Colon (tissue), 2 donors: ENCODE results near the gene PLXNA4.

Experiments
- FAIRE-seq: peaks from 2 replicates; lab custom pipeline; 2012; peaks lifted over from hg19 to GRCh38; lab: Jason Lieb, UNC
- donor health status: control.
- donor health status: control.

Gene PLXNA4

DNA sequence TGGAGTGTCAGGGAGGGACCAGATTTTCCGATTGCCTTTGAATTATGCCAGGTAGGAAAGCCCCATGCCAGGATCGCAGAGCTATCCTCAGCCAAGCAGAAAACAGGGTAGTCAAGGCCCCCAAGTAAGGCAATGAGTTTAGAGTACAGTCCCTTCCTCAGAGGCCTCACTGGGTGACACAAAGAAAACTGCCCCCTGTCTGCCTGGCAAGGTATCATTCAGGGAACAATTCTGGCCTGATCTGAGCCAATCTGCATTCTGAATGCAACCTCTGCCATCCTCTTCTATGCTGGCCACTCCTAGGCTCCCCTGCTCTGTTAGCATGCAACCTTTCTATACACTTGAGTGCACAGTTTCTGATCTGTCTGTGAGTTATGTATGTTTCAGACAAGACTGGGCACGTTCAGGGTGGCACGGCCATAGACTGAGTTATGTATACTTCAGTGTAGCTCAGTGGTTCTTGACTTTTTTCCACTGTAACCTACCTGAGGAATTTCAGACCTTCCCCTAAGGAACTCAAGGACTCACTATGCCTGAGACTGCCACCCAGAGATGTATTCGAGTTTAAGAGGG is 336.8 kb downstream of the PLXNA4 start:
- no peak for FAIRE-seq

DNA sequence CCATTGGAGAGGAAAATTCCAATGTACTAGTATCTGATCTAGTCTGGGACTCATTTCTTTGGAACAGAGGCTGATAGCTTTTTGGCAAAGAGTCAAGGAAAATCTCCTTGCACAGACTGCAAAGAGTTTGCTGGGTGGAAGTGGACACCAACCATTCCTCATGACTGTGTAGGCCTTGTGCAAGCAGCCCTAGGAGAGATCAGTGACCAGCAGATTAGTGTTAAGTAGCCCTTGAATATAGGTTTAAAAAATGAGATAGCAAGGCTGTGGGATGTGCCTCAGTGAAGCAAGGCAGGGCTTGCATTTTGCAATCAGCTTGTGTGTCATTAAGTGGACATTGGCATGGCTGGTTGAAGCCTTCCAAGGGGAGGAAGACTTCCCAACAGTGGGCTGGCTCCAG is 341.6 kb downstream of the PLXNA4 start:
- no peak for FAIRE-seq

DNA sequence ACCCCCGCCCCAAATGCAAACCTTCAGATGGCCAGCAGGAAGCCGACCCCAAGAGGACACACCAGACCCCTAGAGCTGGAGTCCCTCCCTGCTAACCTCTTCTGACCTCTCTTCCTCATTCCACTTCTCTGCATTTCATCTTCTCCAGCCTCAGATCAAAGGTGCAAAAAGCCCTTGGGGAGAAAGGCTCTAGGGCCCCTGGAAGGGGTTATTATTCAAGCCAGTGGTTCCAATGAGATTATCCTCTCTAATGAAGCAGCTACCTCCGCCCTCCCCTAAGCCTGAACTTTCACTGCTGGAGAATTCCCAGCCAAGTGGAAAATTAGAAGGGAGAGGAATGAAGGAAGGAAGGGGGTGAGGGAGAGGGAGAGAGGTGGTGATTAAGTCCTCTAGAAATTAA is 343.9 kb downstream of the PLXNA4 start:
- FAIRE-seq = no peak

DNA sequence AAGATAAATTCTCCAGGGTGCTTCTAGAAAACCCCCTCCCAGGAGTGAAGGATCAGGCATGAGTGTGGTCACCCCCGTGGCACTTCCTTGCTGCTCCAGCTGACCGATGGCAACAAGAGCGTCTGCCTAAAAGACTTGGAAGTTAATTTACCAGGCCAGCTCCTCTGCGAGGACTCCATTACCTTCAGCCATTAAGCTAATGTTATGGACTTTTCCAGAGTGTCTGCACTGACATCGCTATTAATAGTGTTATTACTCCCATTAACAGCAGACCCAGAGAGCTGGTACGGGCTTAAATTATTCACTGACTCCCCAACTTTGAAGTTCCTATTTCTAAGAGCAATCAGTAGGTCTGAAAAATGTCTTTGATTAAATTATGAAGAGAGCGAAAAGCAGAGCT is 345.8 kb downstream of the PLXNA4 start:
- FAIRE-seq = no peak

DNA sequence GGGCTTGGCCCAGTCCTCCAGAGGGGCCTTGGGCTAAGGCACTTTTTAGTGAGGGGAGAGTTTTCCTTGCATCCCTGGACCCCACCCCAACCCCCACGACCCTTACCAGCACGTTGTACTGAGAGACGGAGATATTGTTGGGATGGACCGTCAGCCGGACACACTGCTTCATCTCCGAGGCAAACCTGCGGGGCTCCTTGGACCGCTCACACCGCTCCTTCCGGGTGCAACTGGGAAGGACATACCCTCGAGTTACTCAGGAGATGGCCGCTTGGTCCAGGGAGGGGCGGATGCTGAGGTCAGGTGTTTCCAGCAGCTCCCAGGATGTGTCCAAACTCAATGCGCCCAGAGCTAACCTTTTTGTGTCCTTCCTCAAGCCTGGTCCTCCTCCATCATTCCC is 348.0 kb downstream of the PLXNA4 start:
- FAIRE-seq = no peak

DNA sequence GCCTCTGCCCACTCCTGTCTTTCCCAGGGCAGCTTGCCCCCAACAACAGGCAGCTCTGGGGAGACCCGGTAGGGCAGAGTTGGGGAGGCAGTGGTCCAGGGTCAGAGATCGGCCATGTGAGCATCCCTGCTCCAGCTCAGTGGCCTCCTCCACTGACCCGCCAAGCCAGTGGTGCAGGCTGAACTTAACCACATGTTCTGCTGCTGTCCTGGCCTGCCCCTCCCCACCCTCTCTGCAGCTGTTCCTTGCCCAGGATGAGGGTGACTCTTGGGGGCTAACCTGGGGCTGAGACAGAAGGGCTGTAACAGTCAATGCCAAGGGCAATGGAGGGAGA is 349.3 kb downstream of the PLXNA4 start:
- FAIRE-seq = no peak

DNA sequence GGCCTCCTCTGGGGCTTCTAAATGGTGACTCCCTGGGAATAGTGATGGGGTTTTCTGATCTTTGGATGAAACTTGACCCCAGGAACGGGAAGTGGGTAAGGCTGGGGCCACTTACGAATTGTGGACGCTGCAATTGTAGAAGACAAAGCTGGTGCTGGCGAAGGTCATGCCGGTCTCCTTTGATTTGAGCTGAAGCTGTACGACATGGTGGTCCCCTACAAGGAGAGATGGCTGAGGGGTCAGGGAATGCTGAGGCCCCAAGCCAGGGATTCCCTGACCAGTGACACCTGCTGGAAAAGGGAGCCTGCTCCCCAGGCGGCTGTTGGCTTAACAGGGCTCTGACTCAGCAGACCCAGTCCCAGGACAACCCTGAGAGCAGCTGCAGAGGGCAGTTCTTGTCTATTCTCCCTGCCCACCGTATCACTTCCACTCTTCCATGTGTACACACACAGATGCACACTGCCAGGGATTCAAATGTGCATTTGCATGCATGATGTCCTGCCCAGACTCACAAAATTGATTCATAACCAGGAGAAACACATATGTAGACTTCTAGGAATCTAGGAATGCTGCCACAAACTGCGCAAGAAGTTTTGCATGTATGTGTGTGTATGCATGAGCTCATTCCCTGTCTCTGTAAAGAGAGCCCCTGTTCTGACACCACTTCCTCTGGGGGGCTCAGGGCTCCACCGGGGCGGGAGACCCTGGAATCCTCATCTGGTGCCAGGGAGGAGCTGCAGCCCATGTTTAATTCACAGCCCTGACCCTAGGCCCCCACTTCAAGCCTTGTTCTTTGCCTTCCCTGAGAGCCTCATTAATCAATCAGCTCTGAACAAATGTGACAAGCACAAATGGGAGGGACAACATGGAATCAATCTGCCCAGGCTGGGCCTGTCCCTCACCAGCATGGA is 350.0 kb downstream of the PLXNA4 start:
- no peak for FAIRE-seq

DNA sequence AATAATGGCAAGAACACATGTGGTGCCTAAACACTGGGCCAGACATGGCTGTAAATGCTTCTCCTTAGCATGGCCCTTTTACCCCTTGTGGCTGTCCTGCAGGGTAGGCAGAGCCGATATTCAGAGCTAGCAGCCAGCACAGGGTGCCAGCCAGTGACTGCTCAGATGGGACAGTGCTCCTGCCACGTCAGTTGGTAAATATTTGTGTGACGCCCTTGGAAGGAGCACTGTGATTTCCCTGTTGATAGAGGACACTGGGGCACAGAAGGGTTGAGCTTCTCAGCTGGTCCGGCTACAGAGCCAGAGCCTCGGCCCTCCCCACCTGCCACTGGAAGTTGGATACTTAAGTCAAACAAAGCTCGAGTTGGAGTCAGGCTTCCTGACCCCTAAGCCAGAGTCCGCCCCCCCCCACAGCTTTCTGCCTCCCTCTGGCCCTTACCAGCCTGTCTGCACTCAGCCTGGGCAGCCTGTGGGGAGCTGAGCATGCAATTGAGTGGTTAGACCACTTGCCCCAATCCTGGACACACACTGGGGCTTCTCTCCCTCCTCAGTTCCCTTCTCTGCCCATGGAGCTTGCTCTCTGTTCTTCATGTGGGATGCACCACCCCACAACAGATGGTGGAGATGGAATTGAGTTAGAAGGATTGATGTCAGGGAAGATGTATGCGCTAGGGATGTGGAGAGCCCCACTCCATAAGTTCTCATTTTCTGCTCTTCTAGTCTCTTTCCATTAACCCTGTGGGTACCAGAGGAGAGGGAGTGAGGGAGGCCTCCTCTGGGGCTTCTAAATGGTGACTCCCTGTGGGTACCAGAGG is 350.8 kb downstream of the PLXNA4 start:
- no peak for FAIRE-seq

DNA sequence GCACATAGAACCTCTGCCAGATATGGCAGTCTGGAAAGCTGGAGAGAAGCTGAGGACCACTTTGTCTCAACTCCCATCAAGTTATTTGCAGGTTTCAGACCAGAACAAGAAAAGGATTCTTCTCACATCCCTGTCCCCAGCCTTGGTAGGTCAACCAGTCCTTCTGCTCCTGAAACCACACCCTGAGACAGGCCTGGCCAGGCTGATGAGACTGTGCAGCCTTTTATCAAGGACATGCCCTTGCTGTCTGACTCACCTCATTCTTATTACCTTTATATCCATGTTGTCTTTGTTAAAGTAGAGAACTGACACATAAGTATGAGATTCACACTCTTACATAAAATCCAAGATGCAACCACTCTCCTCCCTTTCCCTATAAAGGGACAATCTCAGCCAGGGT is 354.9 kb downstream of the PLXNA4 start:
- no peak for FAIRE-seq

DNA sequence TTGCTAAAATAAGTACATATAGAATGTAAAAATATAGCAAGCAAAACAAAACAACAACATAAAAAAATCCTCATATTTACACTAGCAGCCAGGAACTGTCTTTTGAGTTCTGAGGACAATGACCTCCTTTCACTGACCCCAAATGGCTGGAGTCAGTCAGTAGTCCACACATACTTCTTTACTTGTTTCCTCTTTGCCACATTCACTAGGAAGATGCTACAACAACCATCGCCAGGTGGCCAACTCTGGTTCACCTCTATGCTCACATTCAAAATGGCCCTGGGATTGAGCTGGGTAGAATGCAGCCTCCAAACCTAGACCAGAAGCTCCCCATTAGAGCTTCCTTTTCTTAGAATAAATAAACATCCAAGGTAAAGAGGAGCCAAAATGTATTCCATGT is 356.2 kb downstream of the PLXNA4 start:
- FAIRE-seq = no peak

DNA sequence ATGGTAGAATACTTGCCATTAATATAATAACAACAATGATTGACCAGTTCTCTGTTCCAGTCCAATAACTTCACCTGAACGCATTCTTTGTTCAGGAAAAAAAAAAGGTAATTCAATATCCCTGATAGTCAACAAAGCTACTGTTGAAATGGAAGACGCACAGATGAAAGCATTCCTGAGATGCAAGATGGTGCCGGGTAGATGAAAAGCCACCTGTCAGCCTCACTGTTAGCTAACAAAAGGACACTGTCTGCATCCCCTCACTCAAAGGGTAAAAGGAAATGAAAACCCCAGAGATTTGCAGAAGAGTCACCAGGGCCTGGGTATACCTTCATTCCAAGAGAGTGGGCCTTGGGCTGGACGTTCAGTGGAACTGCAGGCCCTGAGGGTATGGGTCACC is 357.4 kb downstream of the PLXNA4 start:
- no peak for FAIRE-seq

DNA sequence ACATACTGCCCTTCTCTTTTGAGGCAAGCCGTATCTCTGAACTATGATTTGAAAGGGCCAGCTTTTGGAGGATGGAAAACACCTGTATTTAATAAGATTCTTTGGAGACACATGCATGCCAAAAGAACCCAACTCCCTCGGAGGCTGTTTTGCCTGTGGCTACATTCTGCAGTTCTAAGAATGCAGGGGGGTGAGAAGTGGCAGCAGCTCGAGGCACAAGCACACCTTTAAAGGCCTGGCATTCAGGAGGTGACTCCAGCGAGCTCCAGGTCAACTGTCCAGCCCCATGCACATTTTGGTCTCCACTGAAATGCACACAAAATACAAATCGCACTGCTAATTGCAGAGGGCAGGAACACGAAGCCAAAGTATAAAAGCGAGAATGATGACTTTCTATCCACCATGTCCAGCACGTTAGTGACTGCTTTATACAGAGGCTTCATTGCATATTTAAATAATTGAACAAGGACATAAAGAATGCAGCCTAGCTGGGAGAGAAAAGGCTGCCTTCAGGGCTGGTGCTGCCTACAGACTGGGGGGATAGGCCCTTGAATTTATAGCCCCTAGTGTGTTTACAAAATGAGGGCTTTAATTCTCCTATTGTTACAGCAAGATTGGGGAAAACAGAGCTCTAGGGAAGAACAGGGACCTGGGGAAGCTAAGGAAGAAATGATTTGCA is 359.3 kb downstream of the PLXNA4 start:
- FAIRE-seq = no peak

DNA sequence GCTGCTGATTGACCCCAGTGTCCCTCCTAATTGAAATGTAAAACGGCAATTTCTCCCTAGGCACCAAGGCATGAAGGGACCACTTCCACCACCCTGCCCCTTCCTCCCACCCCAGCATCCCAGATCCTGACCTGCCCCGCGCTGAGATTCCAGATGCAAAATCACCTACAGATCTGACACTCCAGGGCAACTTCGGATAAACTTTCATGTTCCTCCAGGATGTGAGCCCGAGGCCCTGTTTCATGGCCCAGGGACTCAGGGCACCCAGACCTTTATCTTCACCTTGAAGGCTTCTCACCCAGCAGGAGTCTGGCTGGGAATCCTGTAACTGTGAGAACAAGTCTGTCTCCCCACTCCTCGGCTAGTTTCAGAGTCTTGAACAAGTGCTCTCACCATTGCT is 361.8 kb downstream of the PLXNA4 start:
- FAIRE-seq = no peak

DNA sequence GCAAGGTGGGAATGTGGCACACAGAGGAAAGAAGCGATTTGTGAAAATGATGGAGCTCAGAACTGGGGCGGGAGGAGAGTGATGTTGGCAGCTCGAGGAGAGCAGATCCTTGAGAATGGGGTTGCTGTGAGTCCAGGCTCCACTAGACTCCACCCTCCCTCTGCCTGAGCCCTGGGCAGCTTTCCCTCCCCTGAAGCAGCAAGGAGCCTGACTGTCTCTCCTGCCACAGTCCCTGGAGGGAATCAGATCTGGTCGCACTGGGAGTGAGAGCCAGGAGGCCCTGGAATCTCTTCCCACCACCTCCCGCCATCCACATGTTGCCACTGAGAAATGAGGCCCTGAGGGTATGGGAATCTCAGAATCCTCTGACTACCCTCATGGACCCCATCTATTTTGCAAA is 362.7 kb downstream of the PLXNA4 start:
- no peak for FAIRE-seq

DNA sequence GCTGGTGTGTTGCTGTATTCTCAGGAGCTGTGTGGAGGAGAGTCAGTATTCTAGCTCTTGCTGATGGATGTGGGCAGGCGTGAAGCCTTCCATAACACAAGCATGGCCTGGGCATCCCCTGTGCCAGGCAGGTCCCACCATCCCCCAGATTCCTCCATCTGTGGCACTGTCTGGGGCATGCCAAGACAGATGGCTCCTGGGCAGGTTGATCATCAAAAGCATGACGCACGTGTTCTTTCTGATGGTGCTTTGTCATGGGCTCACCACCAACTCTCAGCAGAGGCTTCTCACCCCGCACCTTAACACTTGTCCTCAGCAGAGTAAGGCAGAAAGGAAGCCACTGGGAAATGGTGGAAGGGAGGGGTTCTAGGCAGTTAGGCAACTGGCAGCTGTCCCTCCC is 364.3 kb downstream of the PLXNA4 start:
- FAIRE-seq = no peak

DNA sequence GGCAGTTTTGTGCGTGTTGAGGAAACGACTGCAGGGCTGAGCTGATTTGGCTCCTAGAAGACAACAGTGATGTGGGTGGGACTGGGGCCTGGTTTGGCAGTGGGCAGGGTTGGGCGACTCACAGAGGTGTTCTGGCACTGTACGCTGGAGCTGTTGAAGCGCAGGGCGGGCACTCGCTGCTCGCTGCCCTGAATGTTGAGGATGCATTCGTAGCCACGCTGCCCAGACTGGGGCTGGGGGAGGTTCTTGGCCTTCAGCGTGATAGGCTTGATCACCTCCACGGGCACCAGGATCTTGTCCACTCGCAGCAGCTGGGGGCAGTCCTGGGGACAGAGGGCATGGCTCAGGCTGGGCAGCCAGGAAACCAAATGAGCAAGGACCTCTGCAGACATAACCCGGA is 365.4 kb downstream of the PLXNA4 start:
- FAIRE-seq = no peak

DNA sequence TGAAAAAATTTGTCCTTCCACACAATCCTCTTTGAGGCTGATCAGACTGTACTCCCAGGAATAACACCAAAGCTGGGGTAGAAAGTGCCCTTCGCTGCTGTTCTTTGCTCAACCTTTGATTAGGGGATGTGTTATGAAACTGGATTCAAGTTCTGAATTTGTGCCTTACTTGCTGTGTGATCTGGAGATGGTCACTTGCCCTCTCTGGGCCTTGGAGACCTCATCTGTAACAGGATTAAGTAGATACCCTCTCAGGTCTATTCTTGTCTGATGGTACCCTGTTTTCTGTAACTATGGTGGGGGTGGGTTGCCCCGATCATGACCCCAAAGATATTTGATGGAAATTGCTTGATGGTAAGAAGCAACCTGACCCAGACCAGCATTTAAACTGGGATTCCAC is 368.5 kb downstream of the PLXNA4 start:
- no peak for FAIRE-seq

DNA sequence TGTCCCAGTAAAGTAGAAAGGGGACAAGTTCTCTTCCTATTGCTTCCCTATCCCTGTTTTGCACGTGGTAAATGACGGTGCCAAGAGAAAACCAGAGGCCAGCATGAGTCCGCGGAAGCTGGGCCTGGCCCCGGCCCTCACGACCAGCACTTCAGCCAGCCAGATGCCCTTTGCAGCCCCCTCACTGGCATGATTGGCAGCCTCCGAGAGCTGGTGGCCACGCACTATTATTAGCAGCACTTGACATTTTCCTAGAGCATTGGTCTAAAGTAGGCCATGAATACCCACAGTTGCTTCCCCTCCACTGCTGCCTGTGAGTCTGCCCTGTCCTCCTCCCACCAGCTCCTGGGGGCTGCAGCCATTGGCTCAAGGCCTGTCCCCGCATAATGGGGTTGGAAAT is 369.1 kb downstream of the PLXNA4 start:
- FAIRE-seq = no peak

DNA sequence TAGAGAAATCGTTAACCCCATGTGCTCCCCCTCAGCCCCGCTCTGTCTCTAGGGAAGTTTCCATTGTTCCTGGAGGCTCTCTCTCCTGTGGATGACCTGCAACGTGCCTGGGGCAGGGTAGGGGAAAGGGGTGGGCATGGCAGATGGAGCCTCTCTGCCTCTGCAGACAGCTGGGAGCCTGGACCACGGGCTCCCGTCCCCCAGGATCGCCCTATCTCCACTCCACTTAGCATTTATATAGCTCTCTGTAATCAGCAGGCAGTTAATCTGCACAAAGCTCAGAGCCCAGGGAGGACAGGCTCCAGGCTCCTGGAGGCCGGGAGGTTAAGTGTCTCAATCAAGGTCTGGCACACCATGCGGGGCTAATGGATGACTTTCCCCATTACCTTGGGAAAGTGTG is 369.7 kb downstream of the PLXNA4 start:
- FAIRE-seq = no peak

DNA sequence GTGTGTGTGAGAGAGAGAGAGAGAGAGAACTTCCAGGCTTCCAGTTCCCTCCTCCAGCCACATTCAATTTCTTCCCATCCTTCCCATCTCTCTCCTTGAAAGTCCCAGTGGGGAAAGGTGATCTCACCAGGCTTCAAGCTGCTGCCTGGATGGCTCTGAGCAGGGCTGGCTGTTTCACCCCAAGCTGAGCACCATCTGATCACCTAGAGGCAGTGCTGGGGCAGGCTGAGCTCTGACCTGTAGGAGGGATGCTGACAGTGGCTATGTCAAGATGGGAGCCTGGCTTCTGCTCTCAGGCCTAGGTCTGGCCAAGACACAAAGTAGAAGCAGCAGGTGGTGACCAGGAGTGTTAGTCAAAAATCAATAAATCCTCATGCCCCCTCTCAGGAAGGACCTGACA is 370.8 kb downstream of the PLXNA4 start:
- FAIRE-seq = no peak

DNA sequence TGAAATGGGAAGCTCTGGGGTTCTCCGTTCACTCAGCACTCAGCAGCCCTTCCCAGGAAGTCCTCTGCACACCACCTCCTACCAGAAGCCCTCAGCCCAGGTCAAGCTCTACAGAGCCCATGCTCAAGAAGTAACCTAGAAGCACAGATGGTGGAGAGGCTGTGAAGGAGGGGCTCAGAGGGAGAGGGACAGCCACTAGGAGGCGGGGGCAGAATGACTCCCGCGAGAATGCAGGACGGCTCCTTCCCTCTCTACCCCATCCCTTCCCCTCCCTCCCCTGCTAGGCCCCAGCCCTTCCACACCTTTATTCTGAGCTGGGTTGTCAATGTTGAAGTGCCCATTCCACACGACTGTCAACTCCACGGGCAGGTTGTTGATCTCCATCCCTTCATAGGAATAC is 373.2 kb downstream of the PLXNA4 start:
- no peak for FAIRE-seq

DNA sequence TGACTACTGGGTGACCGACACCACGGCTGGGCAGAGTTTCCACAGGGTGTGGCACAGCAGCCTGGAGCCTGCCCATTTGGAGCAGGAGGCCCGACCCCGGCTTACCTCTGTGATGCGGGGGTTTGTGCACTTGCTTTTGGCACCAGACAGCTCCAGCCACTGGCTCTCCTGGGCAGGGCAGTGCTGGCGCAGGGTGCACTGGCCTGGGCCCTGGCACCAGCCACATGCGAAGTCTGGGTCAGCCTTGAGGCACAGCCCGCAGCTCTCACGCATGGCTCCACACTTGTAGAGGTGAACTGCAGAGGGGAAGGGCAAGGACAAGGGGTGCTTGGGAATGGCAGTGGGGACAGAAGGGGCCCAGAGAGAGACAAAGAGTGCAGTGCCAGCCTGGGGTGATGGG is 373.7 kb downstream of the PLXNA4 start:
- no peak for FAIRE-seq

DNA sequence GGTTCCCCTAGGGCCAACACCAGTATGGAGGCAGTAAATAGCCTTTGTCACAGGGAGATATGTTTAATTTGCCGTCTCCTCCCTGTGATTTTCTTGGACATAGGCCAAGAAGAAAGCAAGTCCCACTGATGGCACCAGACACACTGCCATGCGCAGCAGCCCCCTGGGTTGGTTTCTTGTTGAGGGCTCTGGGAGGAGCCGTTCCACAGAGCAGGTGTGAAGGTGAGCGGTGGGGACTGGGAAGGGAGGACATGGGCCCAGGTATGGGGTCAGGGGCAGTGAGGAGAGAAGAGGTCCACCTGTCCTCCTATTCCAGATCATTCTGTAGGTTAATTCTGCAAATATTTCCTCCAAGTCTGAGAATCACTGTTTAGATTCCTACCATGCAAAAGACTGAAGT is 376.1 kb downstream of the PLXNA4 start:
- no peak for FAIRE-seq
